ENCODE measurements around the gene CYB561D2.

CYB561D2 gene

DNA sequence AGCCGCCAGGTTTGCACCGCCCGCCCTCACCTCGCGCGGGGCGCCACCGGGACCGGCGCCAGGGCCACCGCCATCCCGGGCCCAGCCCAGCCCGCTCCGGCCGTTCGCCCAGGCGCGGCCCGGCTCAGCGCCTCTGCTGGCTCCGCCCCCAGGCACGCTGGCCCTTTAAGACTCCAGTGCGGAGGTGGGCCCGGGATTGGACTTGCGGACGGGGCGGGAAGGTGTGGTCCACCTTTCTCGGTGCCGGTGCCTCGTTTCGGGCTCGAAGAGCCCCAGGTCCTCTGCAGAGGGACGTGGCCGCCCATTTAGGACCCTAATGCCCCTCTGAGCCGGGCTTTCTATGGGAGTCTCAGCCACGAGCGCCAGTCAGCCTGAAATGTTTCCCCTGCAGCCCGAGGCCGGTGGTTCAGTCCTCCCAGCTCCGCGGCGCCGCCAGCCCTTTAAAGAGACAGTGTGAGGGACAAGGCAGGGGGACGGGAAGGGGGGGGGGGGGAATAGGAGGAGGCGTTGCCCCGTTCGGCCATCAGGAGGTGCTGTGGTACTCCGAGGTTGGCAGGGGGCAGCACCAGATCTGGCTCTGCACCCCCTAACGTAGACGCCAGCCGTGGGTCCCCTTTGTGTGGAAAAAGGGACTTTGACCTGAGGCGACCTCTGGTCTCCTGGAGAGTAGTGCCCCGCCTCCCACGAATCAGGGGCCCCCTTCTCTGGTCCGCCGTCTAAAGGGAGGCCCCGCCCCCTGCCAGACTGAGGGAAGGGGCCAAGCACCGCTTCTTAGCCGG lies 29.1 kb upstream of the CYB561D2 start:
- H3K9ac ChIP-seq = peak overlapping the region; percentile 93 to 100 (median 99)
- H3K27me3 ChIP-seq = no peaks in the 10 kb centered on the region
- peak overlapping the region; percentile 73 to 89 (median 78) for H3K4me3 ChIP-seq
- peaks cover 0 to 58% (median 38%) of the 10 kb centered on the region in 11 experiments; a peak in 18 of 22 replicates for H4K20me1 ChIP-seq
- H3K27ac ChIP-seq = peak overlapping the region; percentile 94 to 100 (median 99)
- no peak for TF ChIP-seq Cebpa-rat (IDR thresholded peaks at IDR 0.05)
- H3K4me1 ChIP-seq = peaks cover 68 to 89% (median 81%) of the 10 kb centered on the region in 10 experiments
- peak overlapping the region; percentile 90 to 99 (median 97) for H3K4me2 ChIP-seq
- peaks cover 21 to 62% (median 50%) of the 10 kb centered on the region in 11 experiments; a peak in 21 of 22 replicates for H3K36me3 ChIP-seq
- no peaks in the 10 kb centered on the region for H3K9me3 ChIP-seq (replicated peaks in 1 of 11)

DNA sequence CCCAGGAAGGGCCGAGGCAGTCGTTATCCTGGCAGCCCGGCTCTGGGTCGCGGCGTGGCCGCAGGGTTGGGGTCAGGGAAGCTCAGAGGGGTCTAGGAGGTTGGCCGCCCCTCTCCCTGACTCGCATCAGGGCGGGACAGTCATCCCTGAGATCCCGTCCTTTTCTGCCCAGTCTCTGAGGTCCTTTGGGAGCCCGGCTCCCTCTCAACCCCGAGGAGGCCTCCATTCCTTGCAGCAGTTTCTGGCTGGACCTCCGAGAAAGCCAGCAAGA lies 28.6 kb upstream of the CYB561D2 start:
- H3K4me1 ChIP-seq = peaks cover 68 to 89% (median 81%) of the 10 kb centered on the region in 10 experiments
- peaks cover 0 to 58% (median 35%) of the 10 kb centered on the region in 11 experiments; a peak in 17 of 22 replicates for H4K20me1 ChIP-seq
- H3K4me3 ChIP-seq = peak overlapping the region; percentile 73 to 89 (median 78)
- H3K4me2 ChIP-seq = peak overlapping the region; percentile 90 to 99 (median 97)
- H3K9ac ChIP-seq = peak overlapping the region; percentile 93 to 100 (median 99); a peak in 21 of 22 replicates
- no peaks in the 10 kb centered on the region for H3K9me3 ChIP-seq (replicated peaks in 1 of 11)
- TF ChIP-seq Cebpa-rat (IDR thresholded peaks at IDR 0.05) = no peak
- H3K27me3 ChIP-seq = no peaks in the 10 kb centered on the region
- H3K36me3 ChIP-seq = peaks cover 16 to 61% (median 48%) of the 10 kb centered on the region in 11 experiments; a peak in 21 of 22 replicates
- H3K27ac ChIP-seq = peak overlapping the region; percentile 94 to 100 (median 99); a peak in 20 of 22 replicates

DNA sequence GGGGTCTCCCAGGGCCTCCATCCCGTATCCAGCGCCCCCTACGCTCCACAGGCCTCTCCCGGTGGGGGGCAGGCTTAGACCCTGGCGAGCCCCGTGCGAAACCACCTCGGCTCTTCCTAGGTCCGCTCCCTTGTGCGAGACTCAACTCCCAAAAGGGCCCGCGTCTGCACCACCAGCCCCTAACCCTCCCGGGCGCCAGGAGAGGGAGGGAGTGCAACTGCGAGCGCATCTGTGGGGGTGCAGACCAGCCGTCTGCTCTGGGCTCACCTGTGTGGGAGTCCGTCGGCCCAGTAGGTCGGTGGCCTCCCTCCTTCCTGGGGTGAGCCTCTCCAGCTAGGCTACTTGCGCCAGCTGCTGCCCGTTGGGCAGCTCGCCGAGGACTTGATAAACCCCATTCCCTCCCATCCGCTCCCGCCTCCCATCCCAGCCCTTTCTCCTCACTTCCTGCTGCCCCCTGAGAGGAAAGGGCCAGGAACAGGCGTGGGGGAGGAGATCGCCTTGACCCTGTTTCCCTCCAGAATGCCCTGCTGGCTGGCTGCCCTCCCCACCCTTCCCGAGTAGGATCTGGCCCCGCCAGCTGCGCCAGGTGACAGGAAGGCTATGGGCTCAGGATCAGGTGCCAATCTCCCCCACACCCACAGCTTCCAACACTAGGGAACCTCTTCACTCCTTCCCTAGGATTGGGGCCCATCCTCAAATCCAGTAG lies 28.1 kb upstream of the CYB561D2 start, which contains the start of gene HYAL2:
Gene HYAL2, minus strand, starts transcription at position 360 of the 706 bp plus-strand sequence. CDS start 2,256 bp downstream, outside the sequence.
- no peak for TF ChIP-seq Cebpa-rat (IDR thresholded peaks at IDR 0.05)
- peaks cover 0 to 58% (median 34%) of the 10 kb centered on the region in 11 experiments; a peak in 17 of 22 replicates for H4K20me1 ChIP-seq
- H3K9me3 ChIP-seq (replicated peaks in 1 of 11) = no peaks in the 10 kb centered on the region
- H3K4me2 ChIP-seq = peak within 1 kb of the TSS; percentile 90 to 99 (median 97)
- H3K27me3 ChIP-seq = no peaks in the 10 kb centered on the region
- H3K36me3 ChIP-seq = peaks cover 11 to 56% (median 43%) of the 10 kb centered on the region in 11 experiments; a peak in 21 of 22 replicates
- peak within 1 kb of the TSS; percentile 93 to 100 (median 99) for H3K9ac ChIP-seq
- peak within 1 kb of the TSS; percentile 94 to 100 (median 99) for H3K27ac ChIP-seq
- H3K4me3 ChIP-seq = peak within 1 kb of the TSS; percentile 73 to 89 (median 78)
- peaks cover 68 to 89% (median 81%) of the 10 kb centered on the region in 10 experiments for H3K4me1 ChIP-seq

DNA sequence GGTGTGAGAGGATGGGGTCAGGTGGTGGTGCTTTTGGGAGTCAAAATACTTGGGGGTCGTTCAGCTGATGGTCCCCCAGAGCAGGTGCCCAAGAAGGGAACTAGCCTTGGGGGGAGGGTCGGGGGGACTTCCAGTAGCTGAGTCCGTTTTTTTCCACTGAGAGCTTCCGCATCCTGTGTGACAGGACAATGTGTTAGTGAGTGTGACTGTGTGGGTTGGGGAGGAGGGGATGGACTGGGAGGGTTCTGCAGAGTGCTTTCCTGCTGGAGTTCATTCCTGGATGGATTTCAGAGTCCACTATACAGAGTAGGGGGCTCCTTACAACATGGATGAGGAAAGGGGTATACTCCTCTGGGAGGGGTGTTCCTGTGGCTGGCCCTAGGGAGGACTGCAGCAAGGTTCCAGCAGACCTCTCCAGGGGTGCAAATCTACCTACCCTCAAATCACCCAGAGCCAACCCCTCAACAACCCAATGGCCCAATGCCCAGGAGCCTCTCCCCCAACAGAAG lies 27.5 kb upstream of the CYB561D2 start:
- Histone ChIP-seq H3K4me1 (peaks cover 62 to 83% (median 76%) of the 10 kb centered on the region in 10 experiments), H4K20me1 (peaks cover 0 to 56% (median 28%) of the 10 kb centered on the region in 11 experiments; a peak in 17 of 22 replicates), H3K4me2 (peak overlapping the region; percentile 90 to 99 (median 97); a peak in 21 of 22 replicates), H3K4me3 (0 out of 20 replicates have a peak overlapping the region, but pooled peaks of 1 of the 10 experiments have one; percentile 13), H3K9ac (peak overlapping the region; percentile 11 to 99 (median 58); a peak in 20 of 22 replicates), H3K9me3 (replicated peaks in 1 of 11) (no peaks in the 10 kb centered on the region), H3K36me3 (peaks cover 7 to 50% (median 37%) of the 10 kb centered on the region in 11 experiments; a peak in 21 of 22 replicates), H3K27ac (peak overlapping the region in 9 of 11 experiments; percentile 15 to 99 (median 45); a peak in 14 of 22 replicates), H3K27me3 (no peaks in the 10 kb centered on the region)
- TF ChIP-seq Cebpa-rat (IDR thresholded peaks at IDR 0.05) = no peak

DNA sequence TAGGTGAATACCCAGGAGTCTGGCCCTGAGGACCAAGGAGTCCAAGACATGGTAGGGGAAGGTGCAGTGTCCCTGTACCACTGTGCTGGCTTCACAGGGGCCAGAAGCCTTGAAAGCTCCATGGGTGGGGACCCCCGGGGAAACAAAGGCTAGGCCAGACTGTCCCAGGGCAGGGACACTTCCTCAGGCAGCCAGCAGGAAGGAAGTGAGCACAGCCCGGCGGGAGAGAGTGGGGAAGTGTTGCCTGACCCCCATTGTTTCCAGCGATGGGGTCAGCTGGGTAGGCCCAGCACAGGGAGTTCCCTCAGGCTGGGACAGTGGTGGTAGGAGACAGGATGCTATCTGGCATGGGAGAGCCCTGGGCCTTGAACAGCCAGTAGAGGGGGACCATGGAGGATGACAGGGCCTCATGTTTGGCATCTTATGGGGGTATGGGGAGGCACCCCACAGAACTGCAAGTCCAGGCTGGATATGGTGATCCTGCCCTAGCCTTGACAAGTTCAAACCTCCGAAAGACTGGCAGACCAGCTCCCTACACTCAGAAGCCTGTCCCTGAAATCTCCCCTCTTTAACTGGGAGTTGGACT lies 27.0 kb upstream of the CYB561D2 start:
- peak overlapping the region; percentile 90 to 99 (median 97); a peak in 21 of 22 replicates for H3K4me2 ChIP-seq
- H3K27ac ChIP-seq = peak overlapping the region in 9 of 11 experiments; percentile 15 to 55 (median 43); a peak in 14 of 22 replicates
- no peak for TF ChIP-seq Cebpa-rat (IDR thresholded peaks at IDR 0.05)

DNA sequence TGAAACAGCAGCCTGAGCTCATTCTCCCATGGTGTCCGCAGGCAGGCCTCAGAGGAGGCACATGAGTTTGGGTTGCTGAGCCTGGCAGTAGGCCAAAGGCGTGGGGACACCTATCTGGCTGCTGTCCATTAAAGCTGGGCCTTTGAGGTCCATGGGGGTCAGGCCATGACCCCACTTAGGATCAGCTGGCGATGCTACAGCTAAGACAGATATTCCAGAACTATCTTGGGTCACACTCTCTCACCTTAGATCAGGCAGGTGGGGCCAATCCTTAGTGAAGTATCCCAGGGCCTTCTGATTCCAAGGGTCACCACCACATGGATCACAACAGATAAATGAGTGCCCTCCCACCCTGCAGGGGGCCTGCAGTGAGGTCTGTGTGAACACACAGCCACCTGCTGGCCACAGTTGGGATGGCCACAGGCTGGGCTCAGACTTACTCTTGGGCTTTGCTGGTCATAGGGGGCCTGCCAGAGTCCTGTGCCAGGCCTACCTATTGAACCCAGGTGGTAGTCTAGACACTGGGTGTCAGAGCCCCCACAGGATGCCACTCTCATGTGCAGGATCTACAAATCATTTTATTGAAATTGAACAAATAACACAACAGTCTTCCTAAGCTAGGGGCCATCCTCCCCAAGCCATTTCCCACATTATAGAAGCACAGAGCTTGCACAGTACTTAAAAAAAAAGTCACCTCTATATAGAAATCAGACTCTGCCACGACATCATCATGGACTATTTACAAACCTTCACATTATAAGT lies 26.1 kb upstream of the CYB561D2 start:
- Histone ChIP-seq H3K27me3 (no peaks in the 10 kb centered on the region), H3K9me3 (replicated peaks in 1 of 11) (no peaks in the 10 kb centered on the region), H3K4me3 (no peak overlapping the region), H4K20me1 (peaks cover 3 to 45% (median 24%) of the 10 kb centered on the region in 11 experiments; a peak in 18 of 22 replicates), H3K9ac (peak overlapping the region in 10 of 11 experiments; percentile 3 to 99 (median 42); a peak in 6 of 22 replicates), H3K27ac (peak overlapping the region in 3 of 11 experiments; percentile 31 to 52 (median 42); a peak in 2 of 22 replicates), H3K4me1 (peaks cover 56 to 82% (median 71%) of the 10 kb centered on the region in 10 experiments), H3K36me3 (peaks cover 13 to 45% (median 27%) of the 10 kb centered on the region in 11 experiments), H3K4me2 (peak overlapping the region in 7 of 11 experiments; percentile 90 to 98 (median 97); a peak in 13 of 22 replicates)
- no peak for TF ChIP-seq Cebpa-rat (IDR thresholded peaks at IDR 0.05)

More for the DNA sequence above, 27.0 kb upstream of the CYB561D2 start:
- Histone ChIP-seq H3K27me3 (no peaks in the 10 kb centered on the region), H3K9me3 (replicated peaks in 1 of 11) (no peaks in the 10 kb centered on the region), H3K9ac (peak overlapping the region; percentile 3 to 99 (median 47); a peak in 20 of 22 replicates), H3K4me1 (peaks cover 61 to 82% (median 73%) of the 10 kb centered on the region in 10 experiments), H4K20me1 (peaks cover 0 to 50% (median 25%) of the 10 kb centered on the region in 11 experiments; a peak in 16 of 22 replicates), H3K4me3 (0 out of 20 replicates have a peak overlapping the region, but pooled peaks of 1 of the 10 experiments have one; percentile 13), H3K36me3 (peaks cover 7 to 45% (median 31%) of the 10 kb centered on the region in 11 experiments; a peak in 21 of 22 replicates)

DNA sequence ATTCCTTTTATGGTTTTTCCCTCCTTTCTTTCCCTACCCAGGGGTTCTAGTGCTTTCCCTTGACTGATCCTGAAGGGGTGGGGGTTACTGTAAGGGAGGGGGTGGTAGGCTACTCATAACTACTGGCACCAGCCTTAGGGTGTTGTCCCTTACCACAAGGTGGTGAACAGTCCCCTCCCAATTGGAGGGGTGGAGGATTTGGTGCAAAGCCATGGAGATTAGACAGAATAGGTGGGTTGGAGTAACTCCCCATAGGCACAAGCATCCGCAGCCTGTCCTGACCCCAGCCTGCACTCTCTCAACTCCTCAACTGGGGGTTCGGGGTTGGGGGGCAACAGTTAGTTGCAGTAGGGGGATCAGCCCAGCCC lies 25.6 kb upstream of the CYB561D2 start:
- Histone ChIP-seq H3K27ac (no peak overlapping the region), H3K4me1 (peaks cover 51 to 81% (median 68%) of the 10 kb centered on the region in 10 experiments), H3K9me3 (replicated peaks in 1 of 11) (no peaks in the 10 kb centered on the region), H4K20me1 (peaks cover 7 to 45% (median 26%) of the 10 kb centered on the region in 11 experiments; a peak in 20 of 22 replicates), H3K27me3 (no peaks in the 10 kb centered on the region), H3K4me2 (peak overlapping the region in 3 of 11 experiments; percentile 97 to 98 (median 98); a peak in 4 of 22 replicates), H3K36me3 (peaks cover 19 to 46% (median 30%) of the 10 kb centered on the region in 11 experiments), H3K9ac (peak overlapping the region in 6 of 11 experiments; percentile 15 to 93 (median 76); a peak in 4 of 22 replicates), H3K4me3 (no peak overlapping the region)
- TF ChIP-seq Cebpa-rat (IDR thresholded peaks at IDR 0.05) = no peak
